DMS79 (cell line): ENCODE data around the gene CCDC138.

Experiments
- DNase-seq: peaks from one replicate; lab custom pipeline; 2025; lab: John Stamatoyannopoulos, UW

The CCDC138 gene

DNA sequence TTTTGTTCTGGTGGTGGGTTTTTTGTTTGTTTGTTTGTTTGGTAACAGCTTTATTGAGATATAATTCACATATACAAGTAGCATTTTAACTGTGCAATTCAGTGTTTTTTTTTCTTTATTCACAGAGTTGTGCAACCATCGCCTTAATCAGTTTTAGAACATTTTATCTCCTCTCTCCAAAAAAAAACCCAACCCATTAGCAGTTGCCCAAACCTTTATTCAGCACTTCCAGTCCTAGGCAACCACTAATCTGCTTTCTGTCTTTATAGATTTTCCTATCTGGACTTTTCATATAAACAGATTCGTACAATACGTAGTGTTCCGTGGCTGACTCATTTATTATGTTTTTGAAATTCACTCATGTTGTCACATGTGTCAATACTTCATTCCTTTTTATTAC is 38.7 kb downstream of the CCDC138 start:
- no peak for DNase-seq

DNA sequence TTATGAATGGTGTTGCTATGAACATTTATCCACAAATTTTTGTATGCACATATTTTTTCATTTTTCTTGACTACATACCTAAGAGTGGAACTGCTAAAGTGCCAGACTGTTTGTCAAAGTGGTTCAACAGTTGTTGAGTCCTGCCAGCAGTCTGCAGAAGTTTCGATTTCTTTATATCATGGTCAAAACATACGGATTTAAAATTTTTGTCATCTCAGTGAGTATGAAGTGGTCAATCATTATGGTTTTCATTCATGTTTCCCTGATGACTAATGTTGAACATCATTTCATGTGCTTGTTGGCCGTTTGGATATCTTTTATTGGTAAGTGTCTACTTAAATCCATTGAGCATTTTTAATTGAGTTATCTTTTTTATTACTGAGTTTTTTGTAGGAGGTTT is 39.2 kb downstream of the CCDC138 start:
- DNase-seq, result no peak

DNA sequence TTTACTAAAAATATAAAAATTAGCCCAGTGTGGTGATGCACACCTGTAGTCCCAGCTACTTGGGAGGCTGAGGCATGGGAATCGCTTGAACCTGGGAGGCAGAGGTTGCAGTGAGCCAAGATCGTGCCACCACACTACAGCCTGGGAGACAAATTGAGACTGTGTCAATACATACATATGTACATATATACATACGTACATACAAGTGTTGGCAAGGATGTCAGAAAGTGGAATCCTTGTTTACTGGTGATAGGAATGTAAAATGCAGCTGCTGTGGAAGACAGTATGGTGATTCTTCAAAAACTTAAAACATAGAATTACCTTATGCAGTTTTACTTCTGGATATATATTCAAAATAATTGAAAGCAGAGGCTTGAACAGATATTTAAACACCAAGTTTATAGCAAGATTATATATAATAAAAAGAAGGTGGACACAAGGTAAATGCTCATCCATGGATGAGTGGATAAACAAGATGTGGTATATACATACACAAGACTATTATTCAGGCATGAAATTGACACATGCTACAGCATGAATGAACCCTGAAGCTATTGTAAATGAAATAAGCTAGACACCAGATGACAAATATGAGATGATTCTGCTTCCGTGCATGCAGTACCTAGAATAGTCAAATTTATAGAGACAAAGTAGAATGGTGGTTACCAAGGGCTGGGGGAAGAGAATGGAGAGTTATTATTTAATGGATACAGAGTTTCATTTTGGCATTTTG is 43.2 kb downstream of the CCDC138 start:
- no peak for DNase-seq

DNA sequence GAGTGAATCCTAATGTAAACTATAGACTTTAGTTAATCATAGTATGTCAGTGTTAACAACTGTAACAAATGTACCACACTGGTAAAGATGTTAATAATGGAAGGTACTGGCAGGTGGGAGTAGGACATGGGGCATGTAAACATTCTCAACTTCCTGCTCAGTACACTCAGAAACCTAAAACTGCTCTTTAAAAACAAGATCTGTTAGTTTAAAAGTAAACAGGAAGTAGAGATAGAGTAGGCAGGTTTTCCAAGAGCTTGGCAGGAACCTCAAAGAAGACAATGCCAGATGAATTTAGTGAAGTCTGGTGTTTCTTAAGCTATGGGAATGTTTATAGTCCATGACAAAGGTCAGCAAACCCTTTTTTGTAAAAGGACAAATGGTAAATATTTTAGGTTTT is 46.6 kb downstream of the CCDC138 start:
- DNase-seq, result no peak

DNA sequence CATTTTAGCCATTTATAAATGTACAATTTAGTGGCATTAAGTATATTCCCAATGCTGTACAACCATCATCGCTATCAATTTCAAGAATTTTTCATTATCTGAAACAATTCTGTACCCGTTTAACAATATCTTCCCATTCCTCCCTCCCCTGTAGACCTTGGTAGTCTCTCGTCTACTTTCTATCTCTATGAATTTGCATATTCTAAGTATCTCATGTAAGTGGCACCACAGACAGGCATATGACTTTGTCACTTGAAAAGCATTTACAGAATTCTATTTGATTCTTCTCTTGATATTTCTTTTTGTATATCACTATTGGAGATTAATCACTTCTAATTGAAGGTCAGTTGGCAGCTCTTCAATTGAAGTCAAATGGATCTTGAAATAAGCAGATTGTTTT is 48.0 kb downstream of the CCDC138 start:
- no peak for DNase-seq

DNA sequence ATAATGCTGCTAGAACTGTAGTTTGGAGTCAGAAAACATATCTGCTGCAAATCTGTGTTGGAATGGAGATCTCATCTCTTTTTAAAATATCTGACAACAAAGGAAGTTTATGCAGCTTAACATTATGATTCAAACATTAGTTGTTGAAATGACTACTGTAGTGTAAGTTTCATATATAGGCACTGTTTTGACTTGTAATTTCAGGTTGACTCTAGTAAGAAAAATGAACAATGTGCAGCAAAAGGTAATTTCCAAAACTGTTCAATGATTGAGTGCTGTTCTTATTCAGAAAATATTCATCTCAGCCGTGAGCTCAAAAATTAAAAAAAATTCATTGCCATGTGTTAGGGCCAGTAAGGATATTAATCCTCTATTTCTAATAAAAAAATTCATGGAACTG is 48.5 kb downstream of the CCDC138 start:
- no peak for DNase-seq

DNA sequence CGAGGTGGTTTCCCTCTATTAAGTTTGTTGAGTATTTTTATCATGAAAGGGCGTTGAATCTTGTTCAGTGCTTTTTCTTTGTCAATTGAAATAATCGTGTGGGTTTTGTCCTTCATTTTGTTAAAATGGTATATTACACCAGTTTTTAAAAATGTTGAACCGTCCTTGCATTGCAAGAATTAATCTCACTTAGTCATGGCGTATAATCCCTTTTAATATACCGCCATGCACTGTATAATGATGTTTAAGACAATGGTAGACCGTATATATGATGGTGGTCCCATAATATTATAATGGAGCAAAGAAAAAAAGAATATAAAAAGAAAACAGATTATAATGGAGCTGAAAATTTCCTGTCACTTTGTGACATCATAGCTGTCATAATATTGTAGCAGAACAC is 50.6 kb downstream of the CCDC138 start:
- DNase-seq, result no peak

DNA sequence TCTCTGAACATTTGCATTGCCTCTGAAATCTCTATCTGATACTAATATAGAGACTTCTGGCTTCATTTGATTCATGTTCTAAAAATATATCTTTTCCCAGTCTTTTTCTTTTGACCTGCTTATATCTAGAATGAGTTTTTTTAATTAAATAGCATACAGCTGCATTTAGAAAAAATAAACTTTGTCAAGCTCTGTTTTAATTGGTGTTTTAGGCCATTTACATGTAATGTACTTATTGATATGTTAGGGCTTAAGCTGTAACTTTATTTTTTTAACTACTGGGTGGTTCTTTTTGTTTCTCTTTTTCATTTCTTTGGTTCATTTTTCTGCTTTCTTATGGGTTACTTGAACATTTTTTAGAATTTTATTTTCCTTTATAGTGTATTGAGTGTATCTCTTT is 54.9 kb downstream of the CCDC138 start:
- DNase-seq, result no peak

DNA sequence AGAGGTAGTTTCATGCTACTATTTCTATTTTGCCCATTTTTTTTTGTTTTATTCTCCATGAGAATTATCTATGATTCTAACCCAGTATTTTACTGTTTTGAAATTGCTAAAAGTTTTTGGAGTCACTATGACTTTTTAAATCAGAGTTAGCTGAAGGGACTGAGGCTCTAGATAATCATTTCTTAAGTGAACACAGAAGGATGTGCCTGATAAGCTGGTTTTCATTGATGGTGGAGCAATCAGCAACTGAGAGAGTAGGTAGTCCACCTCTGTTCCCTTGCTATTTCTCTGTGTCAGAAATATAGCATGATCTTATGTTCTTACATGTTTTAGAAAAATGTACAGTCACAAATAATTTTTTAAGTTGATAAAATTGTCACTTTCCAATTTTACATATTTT is 59.4 kb downstream of the CCDC138 start:
- no peak for DNase-seq

DNA sequence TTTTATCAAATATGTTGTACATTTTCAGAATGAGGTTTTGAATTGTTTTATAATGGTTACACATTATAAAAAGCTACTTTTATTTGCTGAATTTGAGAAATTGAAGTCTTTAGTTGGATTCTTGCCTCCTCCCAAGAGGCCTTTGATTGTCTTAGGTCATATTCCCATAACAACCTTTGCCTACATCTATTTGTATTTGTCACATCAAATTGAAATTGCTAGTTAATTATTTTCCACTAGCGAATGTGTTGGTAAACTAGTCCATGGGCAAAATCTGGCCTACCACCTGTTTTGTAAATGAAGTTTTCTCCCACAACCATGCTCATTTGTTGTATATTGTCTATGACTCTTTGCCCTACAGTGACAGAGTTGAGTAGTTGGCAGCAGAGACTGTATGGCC is 60.4 kb downstream of the CCDC138 start:
- no peak for DNase-seq

DNA sequence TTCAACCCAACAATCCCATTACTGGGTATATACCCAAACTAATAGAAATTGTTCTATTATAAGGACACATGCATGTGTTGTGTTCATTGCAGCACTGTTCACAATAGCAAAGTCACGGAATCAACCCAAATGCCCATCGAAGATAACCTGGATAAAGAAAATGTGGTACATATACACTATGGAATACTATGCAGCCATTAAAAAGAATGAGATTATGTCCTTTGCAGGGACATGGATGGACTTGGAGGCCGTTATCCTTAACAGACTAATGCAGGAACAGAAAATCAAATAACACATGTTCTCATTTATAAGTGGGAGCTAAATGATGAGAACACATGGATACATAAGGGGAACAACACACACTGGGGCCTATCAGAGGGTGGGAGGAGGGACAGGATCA is 65.8 kb downstream of the CCDC138 start:
- DNase-seq, result no peak

DNA sequence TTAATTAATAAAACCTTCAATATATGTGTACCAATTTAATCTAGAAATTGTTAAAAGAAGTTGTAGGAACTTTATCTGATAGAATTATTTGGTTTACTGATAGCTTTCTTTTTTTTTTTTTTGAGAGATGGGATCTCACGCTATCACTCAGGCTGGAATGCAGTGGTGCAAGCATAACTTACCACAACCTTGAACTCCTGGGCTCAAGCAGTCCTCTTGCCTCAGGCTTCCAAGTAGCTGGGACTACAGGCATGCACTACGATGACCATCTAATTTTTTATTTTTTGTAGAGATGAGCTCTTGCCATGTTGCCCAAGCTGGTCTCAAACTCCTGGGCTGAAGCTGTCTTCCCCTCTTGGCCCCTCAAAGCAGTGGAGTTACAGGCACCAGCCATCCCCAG is 66.8 kb downstream of the CCDC138 start:
- DNase-seq, result no peak

DNA sequence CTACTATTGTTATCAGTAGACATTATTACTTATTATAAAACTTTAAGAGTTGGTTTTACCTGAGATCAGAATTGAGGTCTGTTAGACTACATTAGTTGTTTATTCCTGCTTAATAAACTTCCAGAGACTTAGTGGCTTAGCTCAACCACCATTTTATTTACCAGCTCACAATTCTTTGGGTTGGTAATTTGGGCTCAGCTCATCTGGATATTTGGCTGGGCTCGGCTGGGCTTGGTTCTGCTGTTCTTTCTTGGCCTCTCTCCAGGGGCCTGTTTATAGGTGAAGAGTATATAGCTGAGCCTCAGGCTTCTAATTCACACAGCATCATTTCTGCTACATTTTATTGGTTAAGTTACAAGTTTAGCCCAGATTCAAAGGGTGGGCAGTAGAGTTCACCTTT is 67.9 kb downstream of the CCDC138 start:
- DNase-seq, result no peak

DNA sequence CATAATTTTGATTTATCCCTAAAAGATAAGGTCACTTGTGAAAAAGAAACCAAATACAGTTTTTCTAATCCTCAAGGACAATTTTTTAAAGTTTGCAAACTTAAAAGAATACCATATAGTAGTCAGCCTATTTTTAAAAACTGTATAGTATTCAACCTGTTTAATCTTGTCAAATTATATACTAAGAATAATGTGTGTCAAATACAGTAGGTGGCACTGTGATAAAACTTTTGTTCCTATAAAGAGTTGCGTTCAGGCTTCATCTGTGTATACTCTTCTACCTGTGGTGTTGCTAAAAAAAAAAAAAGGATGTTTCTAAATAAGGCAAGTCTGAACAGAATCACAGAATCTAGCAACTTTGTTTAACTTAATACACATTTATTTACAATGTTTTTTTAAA is 68.6 kb downstream of the CCDC138 start:
- DNase-seq, result peak; percentile 9

DNA sequence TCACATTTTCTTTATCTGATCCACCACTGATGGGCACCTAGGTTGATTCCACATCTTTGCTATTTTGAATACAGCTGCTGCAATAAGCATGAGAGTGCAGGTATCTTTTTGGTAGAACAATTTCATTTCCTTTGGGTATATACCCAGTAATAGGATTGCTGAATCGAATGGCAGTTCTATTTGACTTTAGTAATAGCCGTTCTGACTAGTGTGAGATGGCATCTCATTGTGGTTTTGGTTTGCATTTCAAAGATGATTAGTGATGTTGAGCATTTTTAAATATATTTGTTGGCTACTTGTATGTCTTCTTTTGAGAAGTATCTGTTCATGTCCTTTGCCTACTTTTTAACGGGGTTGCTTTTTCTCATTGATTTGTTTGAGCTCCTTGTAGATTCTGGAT is 72.3 kb downstream of the CCDC138 start:
- DNase-seq, result no peak

DNA sequence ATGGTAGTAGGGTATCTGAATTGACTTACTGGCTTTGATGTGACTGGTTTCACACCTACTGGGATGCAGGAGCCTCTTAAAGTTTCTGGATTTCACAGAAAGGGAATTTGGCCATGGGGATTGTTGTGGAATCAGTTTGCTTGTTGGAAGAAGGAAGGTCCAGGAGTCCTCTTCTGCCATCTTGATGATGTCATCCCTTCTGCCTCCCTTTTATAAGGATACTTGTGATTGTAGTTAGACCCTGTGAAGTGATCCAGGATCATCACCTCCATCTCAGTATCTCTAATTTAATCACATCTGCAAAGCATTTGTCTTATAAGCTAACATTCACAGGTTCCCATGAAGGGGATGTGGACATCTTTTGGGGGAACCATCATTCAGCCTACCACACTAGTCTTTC is 79.5 kb downstream of the CCDC138 start:
- no peak for DNase-seq

DNA sequence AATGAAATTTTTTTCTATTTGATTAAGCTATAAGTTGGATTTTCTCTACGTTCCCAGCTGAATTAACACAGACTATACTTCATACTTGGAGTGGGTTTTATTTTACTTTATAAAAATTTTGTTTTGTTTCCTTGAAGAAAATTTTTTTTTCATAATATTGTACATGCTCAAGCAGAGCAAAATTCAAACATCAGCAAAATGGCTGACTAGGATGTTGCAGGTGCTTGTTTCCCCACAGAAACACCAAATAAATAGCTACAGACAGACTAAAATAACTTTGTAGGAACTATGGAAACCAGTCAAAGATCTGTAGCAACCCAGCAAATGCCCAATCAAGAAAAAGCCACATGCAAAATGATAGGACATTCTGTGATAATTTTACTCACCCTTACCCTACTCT is 82.3 kb downstream of the CCDC138 start:
- DNase-seq, result no peak

DNA sequence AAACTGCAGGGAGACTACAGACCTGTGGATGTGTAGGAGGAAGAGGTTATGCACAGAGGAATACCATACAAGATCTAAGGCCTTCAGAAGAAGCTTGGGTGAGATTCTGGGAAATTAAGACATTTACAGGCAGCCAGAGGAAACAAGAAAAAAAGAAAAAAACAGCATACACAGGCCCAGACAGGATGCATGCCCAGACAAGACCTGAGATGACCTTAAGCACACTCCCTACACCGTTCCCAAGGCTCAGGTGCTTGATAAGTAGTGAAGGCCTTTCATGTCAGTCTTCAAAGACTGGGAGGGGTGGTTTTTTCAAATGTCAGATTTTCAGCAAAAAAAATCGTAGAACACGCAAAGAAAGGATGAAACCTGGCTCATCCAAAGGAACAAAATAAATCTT is 83.0 kb downstream of the CCDC138 start:
- DNase-seq, result no peak

DNA sequence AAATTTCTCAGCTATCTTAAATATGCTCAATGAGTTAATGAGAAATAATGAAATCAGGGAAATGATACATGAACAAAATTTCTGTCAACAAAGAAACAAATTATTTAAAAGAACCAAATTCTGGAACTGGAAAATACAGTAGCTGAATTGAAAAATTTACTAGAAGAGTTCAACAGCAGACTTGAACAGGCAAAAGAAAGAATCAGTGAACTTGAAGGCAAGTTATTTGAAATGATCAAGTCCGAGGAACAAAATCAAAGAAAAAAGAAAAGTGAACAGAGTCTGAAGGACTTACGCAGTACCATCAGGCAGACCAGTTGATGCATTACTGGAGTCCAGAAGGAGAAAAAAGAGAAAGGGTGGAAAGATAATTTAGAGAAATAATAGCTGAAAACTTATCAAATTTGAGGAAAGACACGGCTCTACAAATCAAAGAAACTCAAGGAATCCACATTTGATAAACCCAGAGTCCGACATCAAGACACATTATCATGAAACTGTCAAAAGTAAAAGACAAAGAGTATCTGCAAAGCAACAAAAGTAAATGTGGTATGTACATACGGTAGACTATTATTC is 83.6 kb downstream of the CCDC138 start:
- DNase-seq, result no peak

DNA sequence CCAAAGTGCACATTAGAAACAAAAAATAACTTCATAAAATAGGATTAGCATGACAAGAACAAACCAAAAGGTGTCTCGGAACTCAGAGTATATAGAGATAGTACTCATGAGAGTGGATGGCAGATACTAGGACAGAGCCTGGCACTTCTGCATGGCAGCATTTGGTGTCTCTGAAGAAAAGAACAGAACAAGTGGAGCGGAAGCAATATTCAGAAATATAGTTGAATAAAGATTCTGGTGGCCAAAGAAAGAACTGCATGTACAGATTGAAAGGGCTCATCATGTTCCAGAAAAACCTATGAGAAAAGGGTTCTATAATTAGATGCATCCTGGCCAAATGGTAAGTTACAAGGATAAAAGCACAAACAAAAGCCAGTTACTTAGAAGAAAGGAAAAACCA is 90.9 kb downstream of the CCDC138 start:
- DNase-seq, result no peak

DNA sequence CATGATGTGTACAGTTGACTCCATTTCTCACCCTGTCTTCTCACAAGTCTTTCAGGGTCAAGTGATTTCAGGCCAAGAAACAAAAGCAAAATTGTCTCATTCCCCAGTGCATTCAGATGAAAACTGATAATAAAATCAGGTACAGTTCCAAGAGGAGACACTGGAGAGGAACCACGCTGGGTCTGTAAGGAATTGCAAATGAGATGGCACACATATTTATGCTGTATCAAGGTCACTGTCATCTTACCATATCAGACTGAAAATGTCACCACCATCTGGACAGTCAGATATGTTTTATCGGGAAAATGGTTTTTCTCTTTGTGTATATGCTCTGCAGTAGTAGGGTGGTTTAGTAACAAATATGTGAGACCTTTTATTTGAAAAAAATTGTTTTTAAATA is 91.7 kb downstream of the CCDC138 start:
- no peak for DNase-seq

DNA sequence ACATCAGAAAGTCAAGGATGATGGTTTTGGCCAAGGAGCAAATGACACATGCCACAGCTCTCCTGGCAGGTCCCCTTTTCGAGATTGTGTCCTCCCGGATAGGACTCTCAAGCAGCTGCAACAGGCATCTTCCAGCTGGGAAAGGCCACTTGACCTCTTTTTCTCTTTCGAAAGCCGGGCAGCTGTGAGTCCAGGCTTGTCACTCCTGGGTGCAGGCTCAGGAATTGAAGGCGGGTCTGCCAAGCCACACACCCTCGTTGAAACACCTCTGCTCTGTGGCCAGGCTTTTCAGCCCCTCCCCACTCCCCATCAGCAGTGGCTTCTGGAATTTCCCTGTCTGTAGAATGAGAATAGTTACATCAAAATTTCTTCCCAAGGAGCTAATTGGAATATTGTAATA is 98.0 kb downstream of the CCDC138 start:
- peak; percentile 44 for DNase-seq

DNA sequence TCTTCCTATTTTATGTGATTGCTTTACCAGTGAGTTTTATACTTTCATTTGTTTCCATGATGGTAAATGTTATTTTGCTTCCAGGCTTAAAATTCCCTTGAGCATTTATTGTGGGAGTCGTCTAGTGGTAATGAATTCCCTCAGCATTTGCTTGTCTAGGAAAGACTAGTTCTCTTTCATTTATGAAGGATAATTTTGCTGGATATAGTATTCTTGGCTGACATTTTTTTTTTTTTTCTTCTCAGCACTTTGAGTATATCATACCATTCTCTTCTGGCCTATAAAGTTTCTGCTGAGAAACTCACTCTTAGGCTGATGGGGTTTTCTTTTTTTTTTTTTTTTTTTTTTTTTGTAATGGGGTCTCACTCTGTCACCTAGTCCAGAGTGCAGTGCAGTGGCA is 103.3 kb downstream of the CCDC138 start:
- DNase-seq, result no peak

DNA sequence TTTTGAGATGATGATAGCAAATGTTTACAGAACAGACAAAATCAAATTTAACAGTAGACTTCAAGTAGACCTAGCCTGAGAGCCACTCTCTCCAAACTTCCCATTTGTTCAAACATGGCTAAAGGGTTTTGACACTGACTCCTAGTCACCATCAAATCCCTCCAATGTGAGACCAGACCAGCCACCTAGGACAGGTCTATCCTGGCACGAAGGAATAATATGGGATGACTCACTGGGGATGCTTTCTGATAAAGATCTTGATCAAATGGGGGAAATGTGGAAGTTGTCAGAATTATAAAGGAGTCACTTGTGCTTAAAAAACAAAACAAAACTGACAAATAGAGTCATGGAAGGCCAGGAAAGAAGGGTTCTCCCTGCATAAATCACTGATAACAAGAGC is 106.7 kb downstream of the CCDC138 start:
- DNase-seq, result no peak
